Left ventricle myocardium inferior (tissue), 1 donor: ENCODE results near the gene ADCY10. TPM values are rescaled to one million over a fixed set of nuclear protein-coding genes. Genes with fewer than 3 reads are reported as not detected.

Source experiments
- DNase-seq: peaks from one replicate; pipeline ENCODE4 v3.0.0-alpha.2; 2020
- H3K27ac ChIP-seq: fragments of 200-600 bp; replicated peaks from 2 replicates; pipeline ENCODE4 v1.8.0; 2021
- H3K27me3 ChIP-seq: fragments of 200-600 bp; 2 replicates; pipeline ENCODE4 v1.8.0; 2021; ENCODE audit warnings: low read depth
- H3K36me3 ChIP-seq: fragments of 200-600 bp; 2 replicates; pipeline ENCODE4 v1.8.0; 2021
- H3K4me1 ChIP-seq: fragments of 200-600 bp; 2 replicates; pipeline ENCODE4 v1.8.0; 2021
- H3K4me3 ChIP-seq: fragments of 200-600 bp; 2 replicates; pipeline ENCODE4 v1.8.0; 2021; ENCODE audit warnings: mild to moderate bottlenecking, moderate library complexity
- H3K9me3 ChIP-seq: fragments of 200-600 bp; replicated peaks from 2 replicates; pipeline ENCODE4 v1.8.0; 2021
- intact Hi-C: fragments of 100-400 bp; cut with micrococcal nuclease; formaldehyde crosslinking; loops from one replicate; pipeline ENCODE4 v1.11.0; 2022
- total RNA-seq: library from RNA; stranded (reverse); fragmentation: NEBNext Ultra II Directional; extraction: Animal tissue kit (Norgen Biotek cat#: 25700); gene quantifications from one replicate; pipeline ENCODE4 v1.2.1, GENCODE V29; 2021
- TF ChIP-seq, protein P1 (sequence below): fragments of 200-600 bp; IDR thresholded peaks from 2 replicates; pipeline ENCODE4 v1.8.0; 2021; ENCODE audit warnings: antibody characterized with exemption, mild to moderate bottlenecking, borderline replicate concordance
- donor health status: DM: no; HTN: yes; CAD: no; lungs with severe emphysema.

The ADCY10 gene
- total RNA-seq, 1 donor from 2014 or later: 0.22 TPM

DNA sequence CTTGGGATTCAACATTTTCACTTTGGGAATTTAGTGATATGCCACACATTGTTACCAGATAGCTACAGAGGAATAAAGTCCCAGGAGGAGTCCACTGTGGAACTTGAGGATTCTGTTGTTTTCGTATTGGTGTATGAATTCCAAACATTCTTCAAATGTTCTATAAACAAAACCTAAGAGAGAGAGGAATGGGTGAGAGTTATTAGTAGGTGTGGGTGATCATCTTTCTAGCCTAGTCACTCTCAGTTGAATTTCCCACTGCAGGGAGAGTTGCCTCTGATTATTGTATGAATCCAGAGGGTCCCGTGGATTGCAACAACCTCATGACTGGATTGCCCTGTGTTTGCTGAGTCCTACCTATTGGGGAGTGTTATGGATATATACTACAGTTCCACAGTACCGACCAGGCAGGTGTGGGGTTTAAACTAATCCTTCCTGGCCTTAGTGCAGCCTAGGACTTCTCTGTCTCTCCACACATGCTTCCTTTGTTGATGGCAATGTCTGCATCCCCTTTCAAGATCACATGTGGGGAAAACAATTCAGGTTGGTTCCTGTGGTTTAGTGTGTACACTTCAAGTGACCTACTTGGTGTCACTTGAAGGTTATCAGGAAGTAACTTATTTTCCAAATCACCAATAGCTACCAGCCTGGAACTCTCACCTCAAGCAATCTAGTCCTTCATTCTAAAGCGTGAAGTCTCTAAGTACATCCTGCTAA, 91.8 kb downstream of the ADCY10 start:
- H3K27ac ChIP-seq: no peak overlapping the region
- no peak overlapping the region for H3K4me3 ChIP-seq
- H3K9me3 ChIP-seq: no peaks in the 10 kb centered on the region
- H3K27me3 ChIP-seq: no peaks in the 10 kb centered on the region
- TF ChIP-seq, protein P1, sequence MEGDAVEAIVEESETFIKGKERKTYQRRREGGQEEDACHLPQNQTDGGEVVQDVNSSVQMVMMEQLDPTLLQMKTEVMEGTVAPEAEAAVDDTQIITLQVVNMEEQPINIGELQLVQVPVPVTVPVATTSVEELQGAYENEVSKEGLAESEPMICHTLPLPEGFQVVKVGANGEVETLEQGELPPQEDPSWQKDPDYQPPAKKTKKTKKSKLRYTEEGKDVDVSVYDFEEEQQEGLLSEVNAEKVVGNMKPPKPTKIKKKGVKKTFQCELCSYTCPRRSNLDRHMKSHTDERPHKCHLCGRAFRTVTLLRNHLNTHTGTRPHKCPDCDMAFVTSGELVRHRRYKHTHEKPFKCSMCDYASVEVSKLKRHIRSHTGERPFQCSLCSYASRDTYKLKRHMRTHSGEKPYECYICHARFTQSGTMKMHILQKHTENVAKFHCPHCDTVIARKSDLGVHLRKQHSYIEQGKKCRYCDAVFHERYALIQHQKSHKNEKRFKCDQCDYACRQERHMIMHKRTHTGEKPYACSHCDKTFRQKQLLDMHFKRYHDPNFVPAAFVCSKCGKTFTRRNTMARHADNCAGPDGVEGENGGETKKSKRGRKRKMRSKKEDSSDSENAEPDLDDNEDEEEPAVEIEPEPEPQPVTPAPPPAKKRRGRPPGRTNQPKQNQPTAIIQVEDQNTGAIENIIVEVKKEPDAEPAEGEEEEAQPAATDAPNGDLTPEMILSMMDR: no peak
- H3K36me3 ChIP-seq: no peaks in the 10 kb centered on the region
- peaks cover 5% of the 10 kb centered on the region for H3K4me1 ChIP-seq
- intact Hi-C loops: no loop called here
- no peak for DNase-seq

DNA sequence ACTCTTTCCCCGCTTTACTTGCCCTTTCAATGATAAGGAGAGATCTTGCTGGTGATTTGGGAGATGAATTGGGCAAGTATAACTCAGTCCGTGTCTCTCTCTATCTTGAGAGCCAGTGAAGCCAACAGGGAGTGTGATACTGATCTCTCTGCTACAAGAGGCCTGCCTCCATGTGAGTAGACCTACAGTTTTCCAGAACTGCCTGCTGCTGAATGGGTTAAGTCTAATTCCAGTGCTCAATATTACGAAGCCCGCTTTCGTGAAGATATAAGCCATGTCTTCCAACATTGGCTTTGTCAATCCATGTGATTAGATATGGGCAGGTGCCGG, 92.6 kb downstream of the ADCY10 start:
- DNase-seq: no peak
- Histone ChIP-seq H3K27me3 (no peaks in the 10 kb centered on the region), H3K4me3 (no peak overlapping the region), H3K4me1 (peaks cover 5% of the 10 kb centered on the region), H3K36me3 (no peaks in the 10 kb centered on the region), H3K9me3 (peaks cover under 1% of the 10 kb centered on the region), H3K27ac (no peak overlapping the region)
- TF ChIP-seq, protein P1: no peak
- intact Hi-C loops: no loop called here

DNA sequence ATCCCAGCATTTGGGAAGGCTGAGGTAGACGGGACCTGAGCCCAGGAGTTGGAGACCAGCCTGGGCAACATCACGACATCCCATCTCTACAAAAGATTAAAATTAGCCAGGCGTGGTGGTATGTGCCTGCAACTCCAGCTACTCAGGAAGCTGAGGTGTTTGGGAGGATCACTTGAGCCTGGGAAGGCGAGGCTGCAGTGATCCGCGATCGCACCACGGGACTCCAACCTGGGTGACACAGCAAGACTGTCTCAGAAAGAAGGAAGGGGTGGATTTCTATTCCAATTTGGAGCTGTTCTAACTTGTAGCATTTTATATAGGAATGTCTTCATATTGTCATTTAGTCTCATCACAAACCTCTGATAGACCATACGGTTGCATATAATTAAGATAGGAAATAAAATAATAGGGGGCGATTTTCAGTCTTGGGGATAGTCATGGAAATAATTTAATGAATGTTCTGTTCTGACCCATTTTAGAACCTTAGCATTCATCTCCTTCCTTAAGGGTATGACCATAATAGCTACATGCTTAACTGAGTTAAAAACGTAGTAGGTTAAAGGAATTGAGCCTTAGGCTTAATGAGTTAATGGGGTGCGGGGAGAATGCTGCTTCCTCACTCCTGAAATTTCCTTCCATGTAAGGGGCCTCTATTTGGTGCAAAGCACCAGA, 93.1 kb downstream of the ADCY10 start:
- peak overlapping the region; percentile 60 for H3K4me3 ChIP-seq
- H3K36me3 ChIP-seq: no peaks in the 10 kb centered on the region
- DNase-seq: no peak
- TF ChIP-seq, protein P1: no peak
- H3K27ac ChIP-seq: peak overlapping the region; percentile 80
- peaks cover 6% of the 10 kb centered on the region for H3K9me3 ChIP-seq
- H3K27me3 ChIP-seq: no peaks in the 10 kb centered on the region
- intact Hi-C loops: no loop called here
- H3K4me1 ChIP-seq: peaks cover 5% of the 10 kb centered on the region

DNA sequence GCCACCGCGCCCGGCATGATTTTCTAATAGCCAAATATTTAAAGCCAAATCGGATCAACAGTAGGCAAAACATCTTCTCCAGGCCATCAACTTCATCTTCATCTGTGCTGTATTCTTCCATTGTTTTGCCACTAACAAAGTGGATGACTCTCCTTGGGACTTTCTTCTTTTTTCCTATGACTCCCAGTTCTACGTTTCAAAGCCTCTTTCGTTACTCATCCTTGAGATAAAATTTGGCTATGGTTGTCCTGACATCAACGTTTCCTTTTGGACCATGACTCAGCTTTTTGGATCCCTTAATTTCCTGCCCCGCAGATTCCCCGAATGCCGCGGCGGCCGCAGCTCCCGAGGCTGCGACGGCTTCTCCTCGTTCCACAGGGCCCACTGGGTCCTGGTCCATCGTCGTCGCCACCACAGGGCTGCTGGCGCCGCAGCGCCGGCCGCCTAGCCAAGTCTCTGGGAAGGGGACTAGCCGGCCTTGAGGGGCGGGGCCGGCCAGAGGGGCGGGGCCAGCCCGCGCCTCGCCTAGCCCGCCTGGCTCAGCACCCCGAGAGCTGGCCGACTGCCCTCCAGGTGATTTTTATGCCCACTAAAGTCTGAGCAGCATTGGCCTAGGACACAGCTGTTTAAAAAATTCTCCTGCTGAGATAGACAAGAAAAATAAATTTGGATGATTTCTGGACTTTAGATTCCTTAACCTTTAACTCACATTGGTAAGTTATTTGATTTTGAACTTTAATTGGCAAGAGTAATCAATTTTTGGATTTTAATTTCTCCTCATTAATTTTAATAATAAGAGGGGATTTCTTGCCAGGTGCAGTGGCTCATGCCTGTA, 93.9 kb downstream of the ADCY10 start:
- H3K4me3 ChIP-seq: peak overlapping the region; percentile 60
- H3K36me3 ChIP-seq: no peaks in the 10 kb centered on the region
- peaks cover 13% of the 10 kb centered on the region for H3K9me3 ChIP-seq
- peak; percentile 76 for DNase-seq
- TF ChIP-seq, protein P1: no peak
- intact Hi-C loops: no loop called here
- peak overlapping the region; percentile 80 for H3K27ac ChIP-seq
- H3K4me1 ChIP-seq: peaks cover 5% of the 10 kb centered on the region
- H3K27me3 ChIP-seq: no peaks in the 10 kb centered on the region

DNA sequence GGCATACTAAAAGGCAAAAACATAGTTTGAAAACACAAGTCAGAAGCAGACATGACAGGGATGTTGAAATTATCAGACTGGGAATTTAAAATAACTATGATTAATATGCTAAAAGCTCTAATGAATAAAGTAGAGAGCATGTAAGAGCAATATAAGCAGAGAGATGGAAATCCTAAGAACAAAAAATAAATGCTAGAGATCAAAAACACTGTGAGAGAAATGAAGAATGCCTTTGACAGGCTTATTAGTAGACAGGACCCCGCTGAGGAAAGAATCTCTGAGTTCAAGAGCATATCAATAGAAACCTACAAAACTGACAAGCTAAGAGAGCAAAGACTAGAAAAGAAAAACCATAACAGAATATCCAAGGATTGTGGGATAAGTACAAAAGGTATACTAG, 98.3 kb downstream of the ADCY10 start:
- intact Hi-C loops: no loop called here
- Histone ChIP-seq H3K36me3 (no peaks in the 10 kb centered on the region), H3K4me1 (peaks cover 5% of the 10 kb centered on the region), H3K9me3 (peaks cover 31% of the 10 kb centered on the region), H3K27me3 (no peaks in the 10 kb centered on the region), H3K4me3 (no peak overlapping the region), H3K27ac (no peak overlapping the region)
- DNase-seq: no peak
- TF ChIP-seq, protein P1: no peak
